Vagina (tissue), 2 donors: ENCODE results near the gene SEC22C. TPM values are rescaled to one million over a fixed set of nuclear protein-coding genes. Genes with fewer than 3 reads are reported as not detected.

ENCODE experiments used
- DNase-seq, 2 donors: peaks; one replicate each; pipeline ENCODE4 v3.0.0-alpha.2; 2017; ENCODE audit errors: extremely low spot score in 2 of 2
- H3K27ac ChIP-seq: fragments of 200-600 bp; sonication (generic); one replicate; pipeline ENCODE4 v1.5.1; 2019
- H3K27me3 ChIP-seq: fragments of 200-600 bp; sonication (generic); one replicate; pipeline ENCODE4 v1.5.1; 2019
- H3K36me3 ChIP-seq, 2 donors: fragments of 200-600 bp; sonication (generic); one replicate each; pipeline ENCODE4 v1.5.1; 2017 to 2019
- H3K4me1 ChIP-seq: fragments of 200-600 bp; sonication (generic); one replicate; pipeline ENCODE4 v1.5.1; 2019
- H3K4me3 ChIP-seq, 2 donors: fragments of 200-600 bp; sonication (generic); 1 replicate in 1 of 2; 2 replicates in 1 of 2; pipeline ENCODE4 v1.5.1; 2016 to 2019
- H3K9me3 ChIP-seq: fragments of 200-600 bp; sonication (generic); one replicate; pipeline ENCODE4 v1.5.1; 2019
- POLR2A ChIP-seq, 2 donors: fragments of 450-650 bp; IDR thresholded peaks; one replicate each; pipeline ENCODE4 v1.6.1; 2017; ENCODE audit warnings: antibody characterized with exemption in 2 of 2, mild to moderate bottlenecking in 2 of 2, moderate library complexity in 2 of 2
- POLR2AphosphoS5 ChIP-seq, 2 donors: sonication (generic); formaldehyde crosslinking; IDR thresholded peaks; one replicate each; pipeline ENCODE4 v1.9.0; 2017; ENCODE audit warnings: antibody characterized with exemption in 2 of 2, mild to moderate bottlenecking in 2 of 2, low read depth in 1 of 2; ENCODE audit not compliant: insufficient read depth in 1 of 2
- intact Hi-C: fragments of 100-400 bp; cut with DNase I; formaldehyde crosslinking; loops from one replicate; pipeline ENCODE4 v1.15.1; 2023
- total RNA-seq: library from RNA; depleted of rRNA; stranded (reverse); fragments of >200 nt; gene quantifications from one replicate; pipeline ENCODE4 v1.2.3, GENCODE V29; 2016
- TF ChIP-seq, protein P1 (sequence below), 3 experiments: fragments of 450-650 bp in 2 of 3; fragments of 200-600 bp in 1 of 3; sonication (generic) in 1 of 3; IDR thresholded peaks; one replicate each; pipeline ENCODE4 v1.5.1; 2017 to 2019; ENCODE audit warnings: antibody characterized with exemption in 3 of 3, mild to moderate bottlenecking in 2 of 3, moderate library complexity in 2 of 3

Gene SEC22C
- total RNA-seq, 1 donor from 2014 or later: 27.5 TPM

DNA sequence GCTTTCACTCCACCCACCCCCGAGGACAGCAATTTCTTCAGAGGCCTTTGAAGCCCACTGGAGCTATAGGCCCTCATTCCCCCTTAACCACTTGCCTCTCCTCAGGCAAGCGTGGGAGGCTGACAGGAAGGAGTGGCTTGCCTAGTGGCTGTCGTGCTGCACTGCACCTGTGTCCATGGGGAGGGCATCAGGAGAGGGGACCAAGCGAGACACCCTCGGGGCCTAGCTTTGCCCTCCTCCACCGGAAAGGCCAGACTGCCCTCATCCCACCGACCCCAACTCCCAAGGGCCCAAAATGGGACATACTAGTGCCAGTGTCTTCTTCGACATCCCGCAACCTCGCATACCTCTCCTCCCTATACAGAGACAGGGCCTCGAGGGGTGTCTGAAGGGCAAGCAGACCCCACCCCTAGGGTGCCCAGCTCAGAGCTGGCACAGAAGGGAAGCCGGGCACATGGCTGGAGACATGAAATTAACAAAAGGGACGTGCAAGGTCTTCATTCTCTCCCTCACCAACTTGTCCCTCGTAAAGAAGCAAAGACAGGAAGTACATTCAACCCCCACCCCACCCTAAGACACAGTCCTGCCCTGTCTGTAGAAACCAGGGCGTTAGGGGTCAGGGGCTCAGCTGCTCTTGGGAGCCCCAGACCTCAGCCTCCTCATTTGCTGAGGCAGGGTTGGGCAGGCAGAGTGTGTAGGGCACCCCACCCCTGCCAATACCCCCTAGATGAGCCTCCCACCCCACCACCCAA, 55.0 kb downstream of the SEC22C start:
- Histone ChIP-seq H3K27me3 (no peaks in the 10 kb centered on the region), H3K27ac (no peak overlapping the region), H3K9me3 (no peaks in the 10 kb centered on the region), H3K36me3 (no peaks in the 10 kb centered on the region), H3K4me1 (no peaks in the 10 kb centered on the region), H3K4me3 (no peak overlapping the region)
- intact Hi-C loops: no loop called here
- TF ChIP-seq, protein P1, sequence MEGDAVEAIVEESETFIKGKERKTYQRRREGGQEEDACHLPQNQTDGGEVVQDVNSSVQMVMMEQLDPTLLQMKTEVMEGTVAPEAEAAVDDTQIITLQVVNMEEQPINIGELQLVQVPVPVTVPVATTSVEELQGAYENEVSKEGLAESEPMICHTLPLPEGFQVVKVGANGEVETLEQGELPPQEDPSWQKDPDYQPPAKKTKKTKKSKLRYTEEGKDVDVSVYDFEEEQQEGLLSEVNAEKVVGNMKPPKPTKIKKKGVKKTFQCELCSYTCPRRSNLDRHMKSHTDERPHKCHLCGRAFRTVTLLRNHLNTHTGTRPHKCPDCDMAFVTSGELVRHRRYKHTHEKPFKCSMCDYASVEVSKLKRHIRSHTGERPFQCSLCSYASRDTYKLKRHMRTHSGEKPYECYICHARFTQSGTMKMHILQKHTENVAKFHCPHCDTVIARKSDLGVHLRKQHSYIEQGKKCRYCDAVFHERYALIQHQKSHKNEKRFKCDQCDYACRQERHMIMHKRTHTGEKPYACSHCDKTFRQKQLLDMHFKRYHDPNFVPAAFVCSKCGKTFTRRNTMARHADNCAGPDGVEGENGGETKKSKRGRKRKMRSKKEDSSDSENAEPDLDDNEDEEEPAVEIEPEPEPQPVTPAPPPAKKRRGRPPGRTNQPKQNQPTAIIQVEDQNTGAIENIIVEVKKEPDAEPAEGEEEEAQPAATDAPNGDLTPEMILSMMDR (IDR thresholded peaks at IDR 0.05): no peak
- TF ChIP-seq POLR2A (IDR thresholded peaks at IDR 0.05): no peak
- TF ChIP-seq POLR2AphosphoS5 (IDR thresholded peaks at IDR 0.05; ENCODE audit: insufficient read depth in 1 of 2, low read depth in 1 of 2): no peak
- no peak for DNase-seq

DNA sequence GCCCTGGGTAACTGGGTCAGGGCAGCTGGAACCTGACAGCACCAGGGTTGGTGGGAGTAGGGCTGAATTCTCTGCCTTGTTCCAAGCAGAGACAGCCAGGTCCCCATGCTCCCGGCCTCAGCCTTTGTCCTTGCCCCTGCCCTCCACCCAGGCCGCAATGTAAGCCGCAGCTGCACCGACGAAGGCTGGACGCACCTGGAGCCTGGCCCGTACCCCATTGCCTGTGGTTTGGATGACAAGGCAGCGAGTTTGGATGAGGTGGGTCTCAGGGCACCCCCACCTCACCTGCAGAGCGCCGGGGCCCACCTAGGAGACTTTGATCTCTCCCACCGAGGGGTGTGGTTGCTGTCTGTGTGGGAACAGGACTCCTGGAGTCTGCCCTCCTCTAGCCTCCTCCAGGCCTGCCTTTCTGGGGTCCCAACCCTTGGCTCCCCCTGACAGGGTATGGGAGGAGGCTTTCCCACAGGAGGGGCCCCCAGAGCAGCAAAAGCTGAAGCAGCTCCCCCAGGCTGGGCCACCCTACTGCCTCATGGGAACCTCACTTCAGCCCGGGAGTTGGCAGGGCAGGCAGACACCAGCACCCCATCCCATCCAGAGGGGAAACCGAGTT, 55.9 kb downstream of the SEC22C start:
- no peak overlapping the region for H3K27ac ChIP-seq
- intact Hi-C loops: no loop called here
- H3K36me3 ChIP-seq: no peaks in the 10 kb centered on the region
- H3K4me3 ChIP-seq: no peak overlapping the region
- TF ChIP-seq, protein P1 (IDR thresholded peaks at IDR 0.05): no peak
- TF ChIP-seq POLR2A (IDR thresholded peaks at IDR 0.05): no peak
- TF ChIP-seq POLR2AphosphoS5 (IDR thresholded peaks at IDR 0.05; ENCODE audit: insufficient read depth in 1 of 2, low read depth in 1 of 2): no peak
- no peaks in the 10 kb centered on the region for H3K27me3 ChIP-seq
- DNase-seq: no peak
- H3K9me3 ChIP-seq: no peaks in the 10 kb centered on the region
- H3K4me1 ChIP-seq: peaks cover under 1% of the 10 kb centered on the region

DNA sequence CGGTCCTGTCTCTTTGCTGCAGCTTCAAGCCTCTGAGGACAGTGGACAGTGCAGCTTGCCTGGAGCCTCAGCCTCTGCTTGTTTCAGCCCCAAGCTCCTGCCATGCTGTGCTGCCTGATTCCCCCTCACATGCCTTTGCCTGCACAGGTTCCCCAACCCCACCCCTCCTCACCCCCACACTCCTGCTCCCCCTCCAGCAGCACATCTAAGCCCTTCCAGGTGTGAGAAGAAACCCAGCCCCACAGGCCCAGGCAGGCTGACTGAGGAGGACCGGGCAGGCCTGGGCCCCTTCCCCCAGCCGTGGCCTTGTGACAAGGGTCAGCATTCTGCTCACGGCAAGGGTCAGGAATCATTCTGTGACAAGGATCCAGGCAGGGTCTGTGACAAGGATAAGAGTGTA, 56.6 kb downstream of the SEC22C start:
- TF ChIP-seq POLR2A (IDR thresholded peaks at IDR 0.05) (no peak), POLR2AphosphoS5 (IDR thresholded peaks at IDR 0.05; ENCODE audit: insufficient read depth in 1 of 2, low read depth in 1 of 2) (no peak)
- TF ChIP-seq, protein P1 (IDR thresholded peaks at IDR 0.05): no peak
- intact Hi-C loops: no loop called here
- H3K27ac ChIP-seq: no peak overlapping the region
- no peak overlapping the region for H3K4me3 ChIP-seq
- H3K36me3 ChIP-seq: no peaks in the 10 kb centered on the region
- H3K9me3 ChIP-seq: no peaks in the 10 kb centered on the region
- H3K4me1 ChIP-seq: peaks cover 6% of the 10 kb centered on the region
- H3K27me3 ChIP-seq: no peaks in the 10 kb centered on the region
- DNase-seq: no peak

DNA sequence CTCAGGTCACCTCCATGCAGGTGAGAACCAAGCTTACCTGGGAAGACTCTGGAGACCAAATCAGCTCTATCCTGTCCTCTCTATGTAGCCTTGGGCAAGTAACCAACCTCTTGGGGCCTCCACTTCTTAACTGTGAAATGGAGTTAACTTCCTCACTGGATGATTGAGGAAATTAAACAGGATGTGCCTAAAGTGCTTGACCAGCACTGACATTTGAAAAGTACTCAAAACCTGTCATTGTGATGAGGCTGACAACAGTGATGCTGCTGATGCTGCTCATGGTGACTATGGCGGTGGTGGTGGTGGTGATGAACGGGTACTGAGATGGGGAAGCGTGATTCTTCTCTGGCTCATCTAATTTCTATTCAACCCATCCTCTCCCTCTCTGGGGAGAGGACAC, 57.0 kb downstream of the SEC22C start:
- no peaks in the 10 kb centered on the region for H3K36me3 ChIP-seq
- TF ChIP-seq POLR2AphosphoS5 (IDR thresholded peaks at IDR 0.05; ENCODE audit: insufficient read depth in 1 of 2, low read depth in 1 of 2) (no peak), POLR2A (IDR thresholded peaks at IDR 0.05) (no peak)
- TF ChIP-seq, protein P1 (IDR thresholded peaks at IDR 0.05): no peak
- DNase-seq: no peak
- no peak overlapping the region for H3K27ac ChIP-seq
- no peaks in the 10 kb centered on the region for H3K9me3 ChIP-seq
- peaks cover 9% of the 10 kb centered on the region for H3K4me1 ChIP-seq
- H3K4me3 ChIP-seq: no peak overlapping the region
- H3K27me3 ChIP-seq: no peaks in the 10 kb centered on the region
- intact Hi-C loops: no loop called here

DNA sequence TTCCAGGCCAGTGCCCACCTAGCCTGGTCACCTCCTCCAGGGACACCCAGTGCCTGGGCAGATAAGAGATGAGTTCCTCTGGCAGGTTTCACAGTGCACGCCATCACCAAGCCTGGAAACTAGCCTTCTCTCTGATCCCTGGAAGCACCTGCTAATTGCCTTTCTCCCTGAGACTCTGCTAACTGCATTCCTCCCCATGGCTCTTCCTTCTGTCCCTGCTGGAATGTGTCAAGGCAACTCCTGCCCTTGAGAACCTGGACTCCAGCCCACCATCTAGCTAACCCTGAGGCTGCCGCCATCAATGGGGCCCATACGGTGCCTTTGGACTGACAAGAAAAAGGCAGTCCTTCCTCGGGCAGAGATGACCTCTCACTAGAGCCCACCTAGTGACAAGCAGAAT, 60.9 kb downstream of the SEC22C start:
- Histone ChIP-seq H3K27me3 (no peaks in the 10 kb centered on the region), H3K27ac (no peak overlapping the region), H3K36me3 (no peaks in the 10 kb centered on the region), H3K9me3 (no peaks in the 10 kb centered on the region), H3K4me1 (peaks cover 23% of the 10 kb centered on the region), H3K4me3 (no peak overlapping the region)
- intact Hi-C loops: no loop called here
- TF ChIP-seq, protein P1 (IDR thresholded peaks at IDR 0.05): no peak
- no peak for TF ChIP-seq POLR2AphosphoS5 (IDR thresholded peaks at IDR 0.05; ENCODE audit: insufficient read depth in 1 of 2, low read depth in 1 of 2)
- TF ChIP-seq POLR2A (IDR thresholded peaks at IDR 0.05): no peak
- no peak for DNase-seq
